GM06990 (cell line): ENCODE results near the gene GPC6.

ENCODE experiments used
- DNase-seq: peaks from one replicate; pipeline ENCODE4 v3.0.0-alpha.2; 2011; ENCODE audit not compliant: insufficient read length; ENCODE audit errors: extremely low read depth
- H3K27me3 ChIP-seq: replicated peaks from 2 replicates; pipeline ENCODE4 v1.6.0; 2011; ENCODE audit warnings: low read length; ENCODE audit not compliant: control insufficient read depth, insufficient read depth
- H3K36me3 ChIP-seq: 2 replicates; pipeline ENCODE4 v1.5.1; 2011; ENCODE audit warnings: low read length; ENCODE audit not compliant: control insufficient read depth, insufficient read depth
- H3K4me3 ChIP-seq: replicated peaks from 2 replicates; pipeline ENCODE4 v1.5.1; 2011; ENCODE audit warnings: low read depth, mild to moderate bottlenecking, control low read depth, low read length
- CTCF ChIP-seq: IDR thresholded peaks from 2 replicates; pipeline ENCODE4 v1.5.1; 2011; ENCODE audit warnings: low read length, control low read depth, mild to moderate bottlenecking, inconsistent platforms; ENCODE audit not compliant: insufficient read depth, poor library complexity, severe bottlenecking

GPC6 gene

DNA sequence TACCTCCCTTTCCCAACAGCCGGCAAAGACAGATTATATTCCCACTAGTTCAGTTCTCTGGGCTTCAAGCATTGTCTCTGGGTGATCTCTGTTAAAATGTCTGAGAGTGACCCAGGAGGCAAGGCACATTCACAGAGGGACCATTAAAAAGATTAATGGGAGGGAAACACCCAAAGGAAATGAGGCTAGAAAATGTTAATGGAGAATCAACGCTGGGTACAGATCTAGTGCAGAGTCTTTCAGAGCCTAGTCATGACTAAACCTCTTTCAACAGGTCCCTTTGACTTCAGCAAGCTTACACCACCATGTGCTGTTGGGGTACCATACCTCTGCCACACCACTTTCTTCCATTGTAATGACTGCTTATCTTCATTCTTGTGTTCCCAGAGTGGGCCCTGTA is 894.3 kb downstream of the GPC6 start:
- Histone ChIP-seq H3K4me3 (no peak overlapping the region), H3K27me3 (no peaks in the 10 kb centered on the region), H3K36me3 (no peaks in the 10 kb centered on the region)
- DNase-seq, result no peak
- no peak for TF ChIP-seq CTCF

GRCh38 chr13:94121686-94122085 is 895.1 kb downstream of the GPC6 start:
- no peaks in the 10 kb centered on the region for H3K36me3 ChIP-seq
- H3K4me3 ChIP-seq, result no peak overlapping the region
- no peak for TF ChIP-seq CTCF
- no peaks in the 10 kb centered on the region for H3K27me3 ChIP-seq
- no peak for DNase-seq

- no peak overlapping the region for H3K4me3 ChIP-seq
- no peak for TF ChIP-seq CTCF
- no peaks in the 10 kb centered on the region for H3K27me3 ChIP-seq
- DNase-seq, result no peak
- H3K36me3 ChIP-seq, result no peaks in the 10 kb centered on the region
Observed at GRCh38 chr13:94122300-94122915, 895.8 kb downstream of the GPC6 start.

GRCh38 chr13:94123557-94123956 is 897.0 kb downstream of the GPC6 start:
- Histone ChIP-seq H3K36me3 (no peaks in the 10 kb centered on the region), H3K27me3 (no peaks in the 10 kb centered on the region), H3K4me3 (no peak overlapping the region)
- no peak for DNase-seq
- no peak for TF ChIP-seq CTCF

DNA sequence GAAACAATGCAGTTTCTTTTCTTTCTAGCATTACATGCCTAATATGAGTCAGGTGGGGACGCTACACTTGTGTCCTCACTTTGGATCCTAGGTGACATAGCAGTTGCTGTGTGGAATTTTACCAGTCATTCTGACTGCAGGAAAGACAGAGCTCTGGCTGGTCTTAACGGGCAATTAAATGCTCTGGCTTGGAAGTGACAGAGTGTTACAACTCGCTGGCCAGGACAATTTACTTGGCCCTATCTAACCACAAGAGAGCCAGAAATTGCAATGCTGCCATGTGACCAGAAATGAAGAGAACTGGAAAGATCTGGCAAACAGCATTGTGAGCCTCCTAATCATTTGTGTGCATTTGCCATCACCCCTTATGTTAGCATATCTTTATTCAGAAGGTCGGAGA is 901.8 kb downstream of the GPC6 start:
- TF ChIP-seq CTCF, result no peak
- H3K27me3 ChIP-seq, result no peaks in the 10 kb centered on the region
- no peak overlapping the region for H3K4me3 ChIP-seq
- no peak for DNase-seq
- no peaks in the 10 kb centered on the region for H3K36me3 ChIP-seq

DNA sequence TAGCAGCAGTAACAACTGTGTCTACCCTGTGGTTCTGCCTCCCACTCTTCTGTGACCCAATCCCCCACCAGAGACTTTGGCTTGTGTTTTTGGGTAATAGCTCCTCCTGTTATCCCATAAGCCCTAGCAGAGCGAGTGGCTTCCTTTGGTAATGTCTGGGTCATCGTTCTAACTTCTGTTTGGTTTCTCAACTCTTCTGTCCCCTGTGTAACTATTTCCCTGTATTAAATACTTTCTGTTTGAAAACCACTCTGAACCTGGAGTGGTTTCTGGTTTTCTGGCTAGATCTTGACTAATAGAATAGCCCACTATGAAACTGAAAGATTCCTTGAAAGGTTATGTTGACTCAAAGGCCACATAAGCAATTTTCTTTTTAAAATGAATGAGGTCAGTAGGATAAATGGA is 902.9 kb downstream of the GPC6 start:
- TF ChIP-seq CTCF, result no peak
- no peak overlapping the region for H3K4me3 ChIP-seq
- no peaks in the 10 kb centered on the region for H3K36me3 ChIP-seq
- no peaks in the 10 kb centered on the region for H3K27me3 ChIP-seq
- DNase-seq, result no peak
